ENCODE measurements around the gene NREP.

GRCh38 chr5:111765613-111766571 lies 8.9 kb upstream of the NREP start:
- TF ChIP-seq CTCF (IDR thresholded peaks at IDR 0.05) (no peak), POLR2AphosphoS5 (IDR thresholded peaks at IDR 0.05; ENCODE audit: insufficient read depth in 1 of 2, low read depth in 1 of 2) (no peak)
